ENCODE results near the gene PTPRM. TPM values are rescaled to one million over a fixed set of nuclear protein-coding genes. Genes with fewer than 3 reads are reported as not detected.

Gene PTPRM
- polyA plus RNA-seq, 1 donor (not counting 4 experiments of a cell fraction or from before 2014, with no cell fraction given) = 54.5 TPM

- Histone ChIP-seq H3K27me3 (ENCODE audit: control insufficient read depth, extremely low read depth, insufficient read depth, low read length) (no peaks in the 10 kb centered on the region), H3K9me1 (ENCODE audit: control insufficient read depth, extremely low read depth, insufficient read depth, low read length) (no peaks in the 10 kb centered on the region), H3K4me2 (ENCODE audit: control insufficient read depth, extremely low read depth, insufficient read depth, low read depth, low read length) (no peak overlapping the region), H4K20me1 (ENCODE audit: control insufficient read depth, extremely low read depth, insufficient read depth, low read length) (no peaks in the 10 kb centered on the region), H3K4me1 (ENCODE audit: control insufficient read depth, extremely low read depth, insufficient read depth, low read length) (peaks cover 28% of the 10 kb centered on the region), H3K79me2 (ENCODE audit: control insufficient read depth, insufficient read depth, low read length) (no peaks in the 10 kb centered on the region), H3K4me3 (ENCODE audit: control insufficient read depth in 2 of 3, extremely low read depth in 1 of 3, insufficient read depth in 2 of 3, low read depth in 1 of 3, low read length in 3 of 3) (no peak overlapping the region), H3K9ac (ENCODE audit: control insufficient read depth, extremely low read depth, insufficient read depth, low read length) (no peak overlapping the region), H3K27ac (ENCODE audit: control insufficient read depth, insufficient read depth, low read length) (no peak overlapping the region), H3K9me3 (ENCODE audit: control insufficient read depth, low read depth, low read length) (no peaks in the 10 kb centered on the region), H3K36me3 (ENCODE audit: control insufficient read depth in 2 of 2, extremely low read depth in 1 of 2, insufficient read depth in 2 of 2, low read length in 2 of 2) (no peaks in the 10 kb centered on the region), H2AFZ (ENCODE audit: control insufficient read depth, low read length) (no peak overlapping the region)
- DNase-seq (ENCODE audit: low read depth, low spot score) (no peak), FAIRE-seq (no peak)
- dilution Hi-C loops (cut with MboI; ENCODE audit: extremely low pct_ligation_motif_present, low sequenced_read_pairs) = no loop called here
- TF ChIP-seq CTCF (optimal IDR thresholded peaks at IDR 0.05 in 1 of 3, IDR thresholded peaks at IDR 0.05 in 1 of 3, conservative IDR thresholded peaks at IDR 0.05 in 1 of 3; ENCODE audit: extremely low read depth in 1 of 3, insufficient read depth in 2 of 3, low read length in 3 of 3) = peak; percentile 25 to 55 (median 47)
- no peak for TF ChIP-seq EZH2 (IDR thresholded peaks at IDR 0.05; ENCODE audit: low read length)
These were observed 859.3 kb downstream of the PTPRM start for GRCh38 chr18:8426401-8426800.

GRCh38 chr18:8427339-8427738 lies 860.2 kb downstream of the PTPRM start:
- DNase-seq (ENCODE audit: low read depth, low spot score) = no peak
- Histone ChIP-seq H3K4me1 (ENCODE audit: control insufficient read depth, extremely low read depth, insufficient read depth, low read length) (peaks cover 28% of the 10 kb centered on the region), H3K4me2 (ENCODE audit: control insufficient read depth, extremely low read depth, insufficient read depth, low read depth, low read length) (no peak overlapping the region), H2AFZ (ENCODE audit: control insufficient read depth, low read length) (no peak overlapping the region), H3K27me3 (ENCODE audit: control insufficient read depth, extremely low read depth, insufficient read depth, low read length) (no peaks in the 10 kb centered on the region), H3K36me3 (ENCODE audit: control insufficient read depth in 2 of 2, extremely low read depth in 1 of 2, insufficient read depth in 2 of 2, low read length in 2 of 2) (no peaks in the 10 kb centered on the region), H3K9me3 (ENCODE audit: control insufficient read depth, low read depth, low read length) (no peaks in the 10 kb centered on the region), H3K9ac (ENCODE audit: control insufficient read depth, extremely low read depth, insufficient read depth, low read length) (no peak overlapping the region), H4K20me1 (ENCODE audit: control insufficient read depth, extremely low read depth, insufficient read depth, low read length) (no peaks in the 10 kb centered on the region), H3K27ac (ENCODE audit: control insufficient read depth, insufficient read depth, low read length) (no peak overlapping the region), H3K79me2 (ENCODE audit: control insufficient read depth, insufficient read depth, low read length) (no peaks in the 10 kb centered on the region), H3K9me1 (ENCODE audit: control insufficient read depth, extremely low read depth, insufficient read depth, low read length) (no peaks in the 10 kb centered on the region), H3K4me3 (ENCODE audit: control insufficient read depth in 2 of 3, extremely low read depth in 1 of 3, insufficient read depth in 2 of 3, low read depth in 1 of 3, low read length in 3 of 3) (no peak overlapping the region)
- dilution Hi-C loops (cut with MboI; ENCODE audit: extremely low pct_ligation_motif_present, low sequenced_read_pairs) = no loop called here
- TF ChIP-seq EZH2 (IDR thresholded peaks at IDR 0.05; ENCODE audit: low read length) (no peak), CTCF (optimal IDR thresholded peaks at IDR 0.05 in 1 of 3, IDR thresholded peaks at IDR 0.05 in 1 of 3, conservative IDR thresholded peaks at IDR 0.05 in 1 of 3; ENCODE audit: extremely low read depth in 1 of 3, insufficient read depth in 2 of 3, low read length in 3 of 3) (no peak)
- FAIRE-seq = no peak
